ENCODE results near the gene KCNH2.

The KCNH2 gene

DNA sequence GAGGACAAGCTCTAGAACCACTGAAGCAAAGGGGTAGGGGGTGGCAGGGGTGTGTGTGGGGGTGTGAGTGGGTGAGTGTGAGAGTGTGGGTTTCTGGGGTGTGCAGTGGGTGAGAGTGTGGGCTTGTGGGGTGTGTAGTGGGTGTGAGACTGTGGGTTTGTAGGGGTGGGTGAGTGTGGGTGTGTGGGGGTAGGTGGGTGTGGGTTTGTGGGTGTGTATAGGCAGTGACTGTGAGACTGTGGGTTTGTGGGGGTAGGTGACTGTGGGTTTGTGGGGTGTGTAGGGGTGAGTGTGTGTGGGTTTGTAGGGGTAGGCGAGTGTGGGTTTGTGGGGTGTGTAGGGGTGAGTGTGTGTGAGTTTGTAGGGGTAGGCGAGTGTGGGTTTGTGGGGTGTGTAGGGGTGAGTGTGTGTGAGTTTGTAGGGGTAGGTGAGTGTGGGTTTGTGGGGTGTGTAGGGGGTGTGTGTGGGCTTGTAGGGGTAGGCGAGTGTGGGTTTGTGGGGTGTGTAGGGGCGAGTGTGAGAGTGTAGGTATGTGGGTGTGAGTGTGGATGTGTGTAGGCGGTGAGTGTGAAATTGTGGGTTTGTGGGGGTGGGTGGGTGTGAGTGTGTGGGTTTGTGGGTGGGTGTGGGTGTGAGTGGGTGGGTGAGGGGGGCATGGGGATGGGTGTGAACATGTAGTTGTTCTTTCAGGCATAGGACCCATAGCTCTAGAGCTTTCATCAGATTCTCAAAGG lies 21.5 kb upstream of the KCNH2 start:
- no peak overlapping the region for H3K27ac ChIP-seq
- TF ChIP-seq ZFX (IDR thresholded peaks at IDR 0.05; ENCODE audit: borderline replicate concordance), result no peak
- TF ChIP-seq, protein P1, sequence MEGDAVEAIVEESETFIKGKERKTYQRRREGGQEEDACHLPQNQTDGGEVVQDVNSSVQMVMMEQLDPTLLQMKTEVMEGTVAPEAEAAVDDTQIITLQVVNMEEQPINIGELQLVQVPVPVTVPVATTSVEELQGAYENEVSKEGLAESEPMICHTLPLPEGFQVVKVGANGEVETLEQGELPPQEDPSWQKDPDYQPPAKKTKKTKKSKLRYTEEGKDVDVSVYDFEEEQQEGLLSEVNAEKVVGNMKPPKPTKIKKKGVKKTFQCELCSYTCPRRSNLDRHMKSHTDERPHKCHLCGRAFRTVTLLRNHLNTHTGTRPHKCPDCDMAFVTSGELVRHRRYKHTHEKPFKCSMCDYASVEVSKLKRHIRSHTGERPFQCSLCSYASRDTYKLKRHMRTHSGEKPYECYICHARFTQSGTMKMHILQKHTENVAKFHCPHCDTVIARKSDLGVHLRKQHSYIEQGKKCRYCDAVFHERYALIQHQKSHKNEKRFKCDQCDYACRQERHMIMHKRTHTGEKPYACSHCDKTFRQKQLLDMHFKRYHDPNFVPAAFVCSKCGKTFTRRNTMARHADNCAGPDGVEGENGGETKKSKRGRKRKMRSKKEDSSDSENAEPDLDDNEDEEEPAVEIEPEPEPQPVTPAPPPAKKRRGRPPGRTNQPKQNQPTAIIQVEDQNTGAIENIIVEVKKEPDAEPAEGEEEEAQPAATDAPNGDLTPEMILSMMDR (IDR thresholded peaks at IDR 0.05), result no peak

DNA sequence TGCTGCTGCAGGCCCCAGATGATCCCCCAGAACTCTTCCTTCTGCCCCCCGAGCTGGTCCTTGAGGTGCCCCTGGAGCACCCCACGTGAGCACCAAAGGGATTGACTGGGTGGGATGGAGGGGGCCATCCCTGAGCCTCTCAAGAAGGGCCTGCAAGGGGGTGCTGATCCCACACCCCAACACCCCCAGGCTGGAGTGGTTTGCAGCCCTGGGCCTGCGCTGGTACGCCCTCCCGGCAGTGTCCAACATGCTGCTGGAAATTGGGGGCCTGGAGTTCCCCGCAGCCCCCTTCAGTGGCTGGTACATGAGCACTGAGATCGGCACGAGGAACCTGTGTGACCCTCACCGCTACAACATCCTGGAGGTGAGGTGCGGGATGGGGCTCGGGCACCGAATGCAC lies 20.9 kb upstream of the KCNH2 start:
- no peak for TF ChIP-seq ZFX (IDR thresholded peaks at IDR 0.05; ENCODE audit: borderline replicate concordance)
- TF ChIP-seq, protein P1 (IDR thresholded peaks at IDR 0.05), result no peak
- no peak overlapping the region for H3K27ac ChIP-seq

DNA sequence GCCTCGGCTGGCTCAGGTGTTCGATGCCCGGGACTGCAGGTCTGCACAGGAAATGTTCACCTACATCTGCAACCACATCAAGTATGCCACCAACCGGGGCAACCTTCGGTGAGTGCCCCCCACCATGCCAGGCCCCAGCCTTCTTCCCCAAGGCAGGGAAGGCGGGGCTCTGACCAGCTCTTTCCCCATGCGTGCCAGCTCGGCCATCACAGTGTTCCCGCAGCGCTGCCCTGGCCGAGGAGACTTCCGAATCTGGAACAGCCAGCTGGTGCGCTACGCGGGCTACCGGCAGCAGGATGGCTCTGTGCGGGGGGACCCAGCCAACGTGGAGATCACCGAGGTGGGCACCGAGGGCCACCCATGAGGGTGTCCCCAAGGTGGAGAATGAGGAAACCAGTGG lies 20.2 kb upstream of the KCNH2 start:
- H3K27ac ChIP-seq, result no peak overlapping the region
- TF ChIP-seq ZFX (IDR thresholded peaks at IDR 0.05; ENCODE audit: borderline replicate concordance), result no peak
- TF ChIP-seq, protein P1 (IDR thresholded peaks at IDR 0.05), result no peak

DNA sequence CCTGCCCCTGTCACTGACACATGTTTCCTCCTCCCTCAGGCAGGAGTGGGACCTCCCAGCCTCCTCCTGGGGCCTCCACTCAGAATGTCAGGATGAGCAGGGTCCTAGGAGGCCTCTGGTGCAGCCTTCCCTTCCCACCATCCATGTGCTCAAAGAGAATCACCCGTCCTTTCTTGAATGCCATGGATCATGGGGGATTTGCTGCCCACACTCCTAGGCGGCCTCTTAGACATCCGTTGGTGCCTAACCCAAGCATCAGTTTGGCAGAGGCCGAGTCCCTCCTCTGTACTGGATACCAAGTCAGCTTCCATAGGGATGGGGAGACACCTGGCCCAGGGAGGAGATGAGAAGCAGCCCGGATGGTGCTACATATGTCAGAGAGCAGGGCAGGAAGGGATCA lies 19.7 kb upstream of the KCNH2 start:
- no peak overlapping the region for H3K27ac ChIP-seq
- no peak for TF ChIP-seq ZFX (IDR thresholded peaks at IDR 0.05; ENCODE audit: borderline replicate concordance)
- TF ChIP-seq, protein P1 (IDR thresholded peaks at IDR 0.05), result no peak

DNA sequence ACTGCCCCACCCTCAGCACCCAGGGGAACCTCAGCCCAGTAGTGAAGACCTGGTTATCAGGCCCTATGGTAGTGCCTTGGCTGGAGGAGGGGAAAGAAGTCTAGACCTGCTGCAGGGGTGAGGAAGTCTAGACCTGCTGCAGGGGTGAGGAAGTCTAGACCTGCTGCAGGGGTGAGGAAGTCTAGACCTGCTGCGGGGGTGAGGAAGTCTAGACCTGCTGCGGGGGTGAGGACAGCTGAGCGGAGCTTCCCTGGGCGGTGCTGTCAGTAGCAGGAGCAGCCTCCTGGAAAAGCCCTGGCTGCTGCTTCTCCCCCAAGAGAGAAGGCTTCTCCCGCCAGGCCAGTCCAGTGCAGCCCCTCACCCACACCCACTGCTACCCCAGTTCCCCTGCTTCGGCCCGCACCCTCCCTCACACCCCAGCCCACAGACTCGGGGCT lies 19.0 kb upstream of the KCNH2 start:
- H3K27ac ChIP-seq, result no peak overlapping the region
- no peak for TF ChIP-seq ZFX (IDR thresholded peaks at IDR 0.05; ENCODE audit: borderline replicate concordance)
- TF ChIP-seq, protein P1 (IDR thresholded peaks at IDR 0.05), result no peak

DNA sequence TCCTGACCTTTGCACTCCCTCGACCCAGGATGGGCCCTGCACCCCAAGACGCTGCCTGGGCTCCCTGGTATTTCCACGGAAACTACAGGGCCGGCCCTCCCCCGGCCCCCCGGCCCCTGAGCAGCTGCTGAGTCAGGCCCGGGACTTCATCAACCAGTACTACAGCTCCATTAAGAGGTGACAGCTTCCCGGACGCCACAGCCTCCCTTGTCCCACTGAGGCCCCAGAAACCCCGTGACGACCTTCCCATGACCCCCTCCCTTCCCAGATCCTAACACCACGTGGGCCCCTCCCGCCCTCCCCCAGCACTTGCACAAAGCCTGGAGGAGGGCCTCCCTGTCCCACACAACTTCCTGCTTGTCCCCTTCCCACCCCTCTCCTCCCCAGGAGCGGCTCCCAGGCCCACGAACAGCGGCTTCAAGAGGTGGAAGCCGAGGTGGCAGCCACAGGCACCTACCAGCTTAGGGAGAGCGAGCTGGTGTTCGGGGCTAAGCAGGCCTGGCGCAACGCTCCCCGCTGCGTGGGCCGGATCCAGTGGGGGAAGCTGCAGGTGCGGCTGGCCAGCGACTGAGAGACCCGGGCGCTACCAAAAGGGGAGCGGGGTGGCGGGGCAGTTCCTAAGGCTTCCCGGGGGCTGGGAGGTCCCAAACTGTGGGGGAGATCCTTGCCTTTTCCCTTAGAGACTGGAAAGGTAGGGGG lies 18.4 kb upstream of the KCNH2 start:
- no peak overlapping the region for H3K27ac ChIP-seq
- TF ChIP-seq, protein P1 (IDR thresholded peaks at IDR 0.05), result no peak
- no peak for TF ChIP-seq ZFX (IDR thresholded peaks at IDR 0.05; ENCODE audit: borderline replicate concordance)
